Prostate gland (tissue), 2 donors: ENCODE measurements around the gene OTOG.

ENCODE experiments used
- CTCF ChIP-seq, 4 experiments: fragments of 200-600 bp in 2 of 4; fragments of 450-650 bp in 2 of 4; sonication (generic) in 2 of 4; IDR thresholded peaks; 1 replicate in 3 of 4; 2 replicates in 1 of 4; pipeline ENCODE4 v1.5.1; 2016 to 2019; ENCODE audit warnings: antibody characterized with exemption in 4 of 4, mild to moderate bottlenecking in 2 of 4, moderate library complexity in 2 of 4
- POLR2AphosphoS5 ChIP-seq: sonication (generic); formaldehyde crosslinking; IDR thresholded peaks from one replicate; pipeline ENCODE4 v1.6.1; 2017; ENCODE audit warnings: antibody characterized with exemption

GRCh38 chr11:17550450-17551346, 3.6 kb downstream of the OTOG start:
- TF ChIP-seq POLR2AphosphoS5 (no peak), CTCF (IDR thresholded peaks at IDR 0.05) (no peak)
